Tibial nerve (tissue), 3 donors: ENCODE measurements around the gene KLHL26.

ENCODE experiments used
- EP300 ChIP-seq, 2 donors: sonication (generic); formaldehyde crosslinking; IDR thresholded peaks; one replicate each; pipeline ENCODE4 v1.6.1; 2017; ENCODE audit warnings: antibody characterized with exemption in 2 of 2, mild to moderate bottlenecking in 1 of 2
- POLR2A ChIP-seq, 2 donors: fragments of 450-650 bp; IDR thresholded peaks; one replicate each; pipeline ENCODE4 v1.6.1; 2017; ENCODE audit warnings: antibody characterized with exemption in 2 of 2, mild to moderate bottlenecking in 2 of 2, moderate library complexity in 2 of 2

GRCh38 chr19:18590273-18591272 is 46.3 kb upstream of the KLHL26 start:
- TF ChIP-seq EP300 (IDR thresholded peaks at IDR 0.05) (peak in 1 of 2 donors; percentile 9), POLR2A (IDR thresholded peaks at IDR 0.05) (no peak)
